Stimulated activated CD4-positive, alpha-beta T cell treated with anti-CD3 and anti-CD28 coated beads, Interleukin-1b, Interleukin-23, amount 100 ng/mL, for 48 hours (primary cell): ENCODE measurements around the gene IRS2.
"Not testable (repeated sequence)": the region's sequence is repeated elsewhere in the genome, so short reads cannot be mapped to it uniquely, and the experiment has no call there.

ENCODE experiments used
- DNase-seq: peaks from one replicate; pipeline ENCODE4 v3.0.0-alpha.2; 2020

Gene IRS2, protein sequence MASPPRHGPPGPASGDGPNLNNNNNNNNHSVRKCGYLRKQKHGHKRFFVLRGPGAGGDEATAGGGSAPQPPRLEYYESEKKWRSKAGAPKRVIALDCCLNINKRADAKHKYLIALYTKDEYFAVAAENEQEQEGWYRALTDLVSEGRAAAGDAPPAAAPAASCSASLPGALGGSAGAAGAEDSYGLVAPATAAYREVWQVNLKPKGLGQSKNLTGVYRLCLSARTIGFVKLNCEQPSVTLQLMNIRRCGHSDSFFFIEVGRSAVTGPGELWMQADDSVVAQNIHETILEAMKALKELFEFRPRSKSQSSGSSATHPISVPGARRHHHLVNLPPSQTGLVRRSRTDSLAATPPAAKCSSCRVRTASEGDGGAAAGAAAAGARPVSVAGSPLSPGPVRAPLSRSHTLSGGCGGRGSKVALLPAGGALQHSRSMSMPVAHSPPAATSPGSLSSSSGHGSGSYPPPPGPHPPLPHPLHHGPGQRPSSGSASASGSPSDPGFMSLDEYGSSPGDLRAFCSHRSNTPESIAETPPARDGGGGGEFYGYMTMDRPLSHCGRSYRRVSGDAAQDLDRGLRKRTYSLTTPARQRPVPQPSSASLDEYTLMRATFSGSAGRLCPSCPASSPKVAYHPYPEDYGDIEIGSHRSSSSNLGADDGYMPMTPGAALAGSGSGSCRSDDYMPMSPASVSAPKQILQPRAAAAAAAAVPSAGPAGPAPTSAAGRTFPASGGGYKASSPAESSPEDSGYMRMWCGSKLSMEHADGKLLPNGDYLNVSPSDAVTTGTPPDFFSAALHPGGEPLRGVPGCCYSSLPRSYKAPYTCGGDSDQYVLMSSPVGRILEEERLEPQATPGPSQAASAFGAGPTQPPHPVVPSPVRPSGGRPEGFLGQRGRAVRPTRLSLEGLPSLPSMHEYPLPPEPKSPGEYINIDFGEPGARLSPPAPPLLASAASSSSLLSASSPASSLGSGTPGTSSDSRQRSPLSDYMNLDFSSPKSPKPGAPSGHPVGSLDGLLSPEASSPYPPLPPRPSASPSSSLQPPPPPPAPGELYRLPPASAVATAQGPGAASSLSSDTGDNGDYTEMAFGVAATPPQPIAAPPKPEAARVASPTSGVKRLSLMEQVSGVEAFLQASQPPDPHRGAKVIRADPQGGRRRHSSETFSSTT (N-terminal part only)

DNA sequence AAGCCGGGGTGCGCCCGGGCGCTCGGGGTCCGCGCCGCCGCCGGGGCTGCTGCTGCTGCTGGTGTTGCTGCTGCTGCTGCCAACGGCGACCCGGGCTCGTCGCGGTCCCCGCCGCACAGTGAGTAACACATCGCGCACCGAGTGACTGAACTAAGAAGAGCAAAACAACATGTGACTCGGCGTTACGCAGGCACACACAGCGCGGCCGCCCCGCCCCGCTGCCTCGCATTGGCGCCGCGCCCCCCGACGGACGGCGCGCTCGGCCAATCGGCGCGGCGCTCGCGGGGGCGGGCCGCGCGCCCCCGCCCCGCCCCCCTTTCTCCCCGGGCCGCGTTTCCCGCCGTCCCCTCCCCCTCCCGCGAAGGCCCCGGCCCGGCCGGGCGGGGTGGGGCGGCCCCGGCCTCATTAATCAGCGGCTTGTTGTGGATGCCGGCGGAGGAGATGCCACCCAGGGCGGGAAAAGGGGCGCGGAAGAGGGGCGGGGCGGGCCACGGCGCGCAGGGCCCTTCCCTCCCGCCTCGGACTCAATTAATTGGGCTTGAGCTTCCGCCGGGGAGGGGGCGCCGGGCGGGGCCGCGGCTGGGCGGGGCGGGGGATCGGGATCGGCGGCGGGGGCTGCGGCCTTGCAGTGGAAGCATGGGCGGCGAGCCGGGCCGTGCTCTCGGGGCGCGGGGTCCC lies at the start of gene IRS2:
TSS of gene IRS2 (minus strand) at position 127 of the 678 bp plus-strand sequence. CDS start 530 bp downstream, outside the sequence.
- peak; percentile 94 for DNase-seq

DNA sequence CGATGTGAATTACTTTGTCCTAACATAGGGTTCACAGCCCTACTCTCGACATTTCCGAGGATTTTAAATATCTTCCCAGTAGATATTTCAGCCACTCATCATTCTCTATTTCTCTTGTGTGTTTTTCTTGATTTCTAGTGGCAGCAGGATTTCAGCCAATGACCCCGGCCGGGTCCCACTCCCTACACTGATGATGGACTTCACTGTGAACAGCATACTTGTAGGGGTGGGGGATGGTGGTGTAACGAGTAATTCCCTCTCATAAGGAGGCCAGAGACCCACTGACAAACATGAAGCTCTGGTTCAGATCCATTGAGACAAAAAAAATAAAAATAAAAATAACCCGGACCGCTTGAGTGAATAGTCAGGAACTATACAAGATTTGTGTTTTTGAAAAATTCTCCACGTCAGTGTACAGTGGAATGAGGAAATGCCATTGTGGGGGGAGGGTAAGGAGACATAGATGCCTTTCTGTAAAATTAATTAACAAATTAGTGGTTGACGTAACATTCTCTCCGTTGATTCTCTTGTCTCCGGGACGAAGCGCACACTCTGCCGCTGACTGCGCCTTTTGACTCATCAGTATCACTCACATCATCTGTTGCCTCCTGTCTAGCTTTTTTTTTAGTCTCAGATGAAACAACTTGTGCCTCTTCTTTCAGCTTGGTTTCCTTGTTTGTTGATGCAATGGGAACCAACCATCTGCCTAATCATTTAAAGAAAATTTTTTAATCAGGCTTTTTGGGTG lies 48.8 kb upstream of the IRS2 start:
- no peak for DNase-seq

DNA sequence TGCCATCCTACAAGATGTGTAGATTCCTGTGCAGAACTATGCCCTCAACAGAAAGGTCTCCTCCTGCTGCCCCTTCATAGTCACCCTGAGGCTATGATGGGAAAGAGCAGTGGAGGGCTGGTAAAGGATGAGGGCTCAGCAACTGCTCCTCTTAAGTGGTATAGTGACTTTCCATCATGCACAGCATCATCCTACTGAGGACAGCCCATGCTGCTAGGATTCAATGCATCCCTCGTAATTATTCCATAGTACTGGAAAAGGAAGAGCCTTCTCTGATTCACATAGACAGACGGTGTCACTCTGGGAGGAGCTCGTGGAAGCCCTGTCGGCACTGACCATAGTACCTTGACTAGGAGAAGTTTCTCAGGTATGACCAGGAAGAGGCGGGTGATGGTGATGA lies 47.6 kb upstream of the IRS2 start:
- no peak for DNase-seq

DNA sequence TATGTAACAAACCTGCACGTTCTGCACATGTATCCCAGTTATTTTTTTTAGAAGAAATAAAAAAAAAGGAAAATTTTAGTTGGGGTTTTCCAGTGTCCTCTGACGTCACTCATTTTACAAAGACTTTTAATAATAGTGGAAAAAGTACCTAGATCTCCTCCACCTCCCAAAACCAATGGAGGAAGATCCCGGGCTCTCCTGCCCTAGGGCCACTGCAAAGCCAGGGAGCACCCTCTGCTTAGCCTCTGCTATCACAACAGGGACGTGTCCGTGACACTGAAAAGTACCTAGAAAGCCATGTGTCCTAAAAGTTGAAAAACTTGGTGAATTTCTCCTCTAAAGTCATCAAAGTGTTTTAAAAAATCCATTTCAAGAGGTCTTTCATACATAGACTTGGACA lies 46.7 kb upstream of the IRS2 start:
- DNase-seq, result no peak

DNA sequence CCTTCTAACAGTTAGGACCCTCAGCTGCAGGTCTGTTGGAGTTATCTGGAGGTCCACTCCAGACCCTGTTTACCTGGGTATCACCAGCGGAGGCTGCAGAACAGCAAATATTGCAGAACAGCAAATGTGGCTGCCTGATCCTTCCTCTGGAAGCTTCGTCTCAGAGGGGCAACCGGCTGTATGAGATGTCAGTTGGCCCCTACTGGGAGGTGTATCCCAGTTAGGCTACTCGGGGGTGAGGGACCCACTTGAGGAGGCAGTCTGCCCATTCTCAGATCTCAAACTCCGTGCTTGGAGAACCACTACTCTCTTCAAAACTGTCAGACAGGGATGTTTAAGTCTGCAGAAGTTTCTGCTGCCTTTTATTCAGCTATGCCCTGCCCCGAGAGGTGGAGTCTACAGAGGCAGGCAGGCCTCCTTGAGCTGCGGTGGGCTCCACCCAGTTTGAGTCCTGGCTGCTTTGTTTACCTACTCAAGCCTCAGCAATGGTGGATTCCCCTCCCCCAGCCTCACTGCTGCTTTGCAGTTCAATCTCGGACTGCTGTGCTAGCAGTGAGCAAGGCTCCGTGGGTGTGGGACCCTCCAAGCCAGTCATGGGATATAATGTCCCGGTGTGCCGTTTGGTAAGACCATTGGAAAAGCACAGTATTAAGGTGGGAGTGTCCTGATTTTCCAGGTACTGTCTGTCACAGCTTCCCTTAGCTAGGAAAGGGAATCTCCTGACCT lies 42.4 kb upstream of the IRS2 start:
- DNase-seq, result not testable (repeated sequence)

DNA sequence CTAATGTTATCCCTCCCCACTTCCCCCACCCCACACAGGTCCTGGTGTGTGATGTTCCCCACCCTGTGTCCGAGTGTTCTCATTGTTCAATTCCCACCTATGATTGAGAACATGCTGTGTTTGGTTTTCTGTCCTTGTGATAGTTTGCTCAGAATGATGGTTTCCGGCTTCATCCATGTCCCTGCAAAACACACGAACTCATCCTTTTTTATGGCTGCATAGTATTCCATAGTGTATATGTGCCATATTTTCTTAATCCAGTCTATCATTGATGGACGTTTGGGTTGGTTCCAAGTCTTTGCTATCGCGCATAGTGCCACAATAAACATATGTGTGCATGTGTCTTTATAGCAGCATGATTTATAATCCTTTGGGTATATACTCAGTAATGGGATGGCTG lies 36.8 kb upstream of the IRS2 start:
- not testable (repeated sequence) for DNase-seq

DNA sequence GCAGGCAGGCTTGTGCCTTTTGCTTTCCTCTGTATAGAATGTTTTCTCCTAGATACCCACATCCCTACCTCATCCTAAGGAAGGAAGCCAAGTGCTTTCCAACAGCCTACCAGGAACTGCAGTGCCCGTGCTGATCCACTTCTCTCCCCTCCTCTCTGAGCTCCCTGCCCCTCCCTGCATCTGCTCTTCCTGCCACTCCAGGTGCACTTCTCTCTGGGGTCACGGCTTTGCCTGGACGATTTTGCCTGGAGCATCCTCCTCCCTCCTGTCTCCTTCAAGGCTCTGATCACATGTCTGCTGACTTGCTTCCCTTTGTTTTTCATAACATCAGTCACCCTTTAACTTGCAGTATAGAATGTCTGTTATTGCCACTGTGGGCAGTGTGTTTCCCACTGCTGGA lies 34.7 kb upstream of the IRS2 start:
- no peak for DNase-seq

DNA sequence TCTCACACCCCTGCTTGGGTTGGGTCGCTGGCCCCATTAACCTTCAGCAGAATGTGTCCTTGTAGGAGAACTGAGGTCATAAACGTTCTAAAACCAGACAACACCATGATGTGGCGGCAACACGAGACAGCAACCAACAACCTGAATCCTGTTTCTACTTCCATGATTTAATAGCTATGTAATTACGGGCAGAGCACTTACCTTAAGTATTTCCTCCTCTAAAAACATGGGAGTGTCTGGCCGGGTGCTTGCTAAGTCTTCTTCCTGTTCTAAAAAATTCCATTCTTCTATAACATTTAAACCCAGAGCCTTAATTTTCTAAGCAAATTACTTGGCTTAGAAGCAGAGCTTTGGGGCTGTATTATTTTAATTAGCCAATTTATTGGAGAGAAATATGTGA lies 33.5 kb upstream of the IRS2 start:
- DNase-seq, result no peak

DNA sequence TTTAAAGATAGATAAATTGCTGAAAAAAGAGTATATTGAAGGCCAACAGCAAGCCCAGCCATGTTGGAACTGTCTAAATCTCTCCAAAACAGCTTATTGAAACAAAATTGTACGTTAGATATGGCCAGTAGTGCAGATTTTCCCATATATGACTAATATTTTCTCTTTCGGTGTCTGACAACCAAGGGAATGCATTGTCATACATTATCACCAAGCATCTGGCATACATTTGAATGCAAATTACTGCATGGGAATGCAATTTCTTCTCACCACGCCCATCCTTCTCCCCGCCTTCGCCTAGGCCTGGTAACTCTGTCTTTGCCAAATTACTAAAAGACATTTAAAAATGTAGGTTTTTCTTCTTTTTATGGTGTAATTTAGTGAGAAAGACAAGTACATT lies 32.5 kb upstream of the IRS2 start:
- no peak for DNase-seq

DNA sequence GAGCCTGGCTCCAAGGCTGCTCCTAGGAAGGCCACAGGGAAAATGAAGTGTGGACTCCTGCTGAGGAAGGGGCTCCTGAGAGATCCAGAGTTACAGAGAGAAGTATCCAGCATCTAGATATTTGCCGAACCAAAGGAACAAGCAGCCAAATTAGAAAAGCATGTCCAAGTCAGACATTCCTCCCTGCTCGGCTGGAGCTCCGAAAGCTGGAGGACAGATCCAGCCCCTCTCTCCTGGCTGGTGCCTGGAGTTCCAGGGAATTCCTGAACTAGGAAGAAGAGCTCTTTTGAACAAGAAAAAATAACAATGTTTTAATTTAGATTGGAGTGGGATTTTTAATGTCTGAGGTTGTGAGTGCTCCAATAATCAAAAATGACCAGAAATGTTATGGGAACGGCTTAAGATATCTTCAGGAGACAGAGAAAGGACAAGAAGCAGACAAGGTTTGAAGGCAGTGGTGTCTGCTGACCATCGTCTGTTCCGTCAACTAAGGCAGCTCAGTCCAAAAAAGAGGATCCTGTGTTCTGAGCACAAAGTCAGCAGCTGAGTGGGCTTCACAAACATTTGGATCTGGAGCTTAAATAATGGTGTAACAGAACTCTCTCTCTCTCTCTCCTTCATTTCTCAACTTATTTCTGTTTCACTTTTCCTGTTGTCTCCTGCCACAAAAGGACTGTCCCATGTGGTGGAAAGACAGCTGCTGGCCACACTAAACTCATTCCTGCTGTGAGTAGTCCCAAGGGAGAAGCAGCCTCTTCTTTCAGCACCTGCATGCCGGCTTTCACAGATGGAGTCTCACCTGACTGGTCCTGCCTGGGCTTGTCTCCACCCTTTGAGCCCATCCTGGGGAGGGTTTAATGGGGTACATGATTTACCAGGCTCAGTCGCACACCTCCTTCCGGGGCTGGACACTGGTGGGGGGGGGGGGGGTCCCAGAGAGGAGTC lies 31.5 kb upstream of the IRS2 start:
- no peak for DNase-seq

DNA sequence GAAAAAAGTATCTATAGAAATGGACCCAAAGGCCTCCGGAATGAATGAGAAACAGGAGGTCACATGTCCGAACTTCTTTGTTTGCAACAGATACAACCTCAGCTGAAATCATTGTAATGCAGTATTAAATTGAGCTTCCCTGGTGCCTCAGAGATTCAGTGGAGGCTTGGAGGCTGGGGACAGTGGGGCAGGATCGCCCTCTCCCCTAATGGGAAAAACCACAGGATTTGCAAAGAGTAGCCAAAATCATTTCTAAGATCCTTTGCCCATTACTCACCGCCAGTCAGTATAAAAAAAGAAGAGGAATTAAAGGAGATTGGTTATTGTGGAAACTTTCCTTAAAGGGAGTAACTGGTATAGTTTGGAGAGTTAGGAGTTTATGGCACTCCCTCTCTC lies 30.4 kb upstream of the IRS2 start:
- DNase-seq, result no peak

DNA sequence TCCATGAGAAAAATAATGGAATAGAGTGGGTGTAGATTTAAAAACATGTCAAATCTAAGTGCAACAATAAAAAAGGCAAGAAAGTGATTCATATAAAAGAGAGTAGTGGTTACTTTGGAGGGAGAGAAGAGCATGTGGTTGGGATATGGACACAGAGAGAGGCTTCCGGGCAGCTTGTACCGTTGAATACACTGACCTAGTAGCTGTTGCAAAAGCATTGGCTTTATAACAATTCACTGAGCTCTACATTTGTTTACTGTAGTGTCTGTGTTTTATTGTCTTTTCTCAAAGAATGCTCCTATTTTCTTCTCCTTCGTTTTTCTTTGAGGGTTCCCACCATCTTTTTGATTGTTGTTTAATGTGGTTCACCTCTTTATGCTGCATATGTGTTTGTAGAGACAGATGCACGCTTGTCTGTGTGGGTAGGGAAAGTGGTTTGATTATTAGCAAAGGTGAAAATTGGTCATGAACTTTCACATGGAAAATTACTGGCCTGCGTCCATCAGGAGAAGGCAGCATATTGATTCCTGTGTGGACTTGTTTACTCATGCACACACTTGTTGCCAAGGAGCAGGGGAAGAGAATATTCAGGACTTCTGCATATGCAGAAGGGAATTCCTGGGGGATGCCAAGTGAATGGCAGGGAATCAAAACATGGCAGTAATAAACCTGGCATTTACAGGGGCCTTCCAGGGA lies 29.9 kb upstream of the IRS2 start:
- no peak for DNase-seq

DNA sequence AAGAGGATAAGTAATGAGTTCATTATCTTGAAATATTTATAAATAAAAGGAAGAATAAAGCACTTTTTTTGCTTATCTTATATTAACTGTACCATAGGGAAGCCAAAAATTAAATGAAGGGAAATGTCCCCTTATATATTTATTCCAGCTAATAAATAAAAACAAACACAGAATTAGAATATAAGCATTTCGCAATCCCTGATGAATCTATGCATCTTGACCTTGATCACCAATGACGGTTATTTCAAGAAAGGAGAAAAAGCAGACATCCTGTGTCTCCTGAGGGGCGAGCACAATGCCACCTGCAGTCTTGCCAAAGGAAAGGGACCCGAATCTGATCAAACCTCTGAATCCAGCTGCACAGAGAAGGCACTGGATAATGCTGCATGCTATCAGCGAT lies 29.3 kb upstream of the IRS2 start:
- DNase-seq, result no peak

DNA sequence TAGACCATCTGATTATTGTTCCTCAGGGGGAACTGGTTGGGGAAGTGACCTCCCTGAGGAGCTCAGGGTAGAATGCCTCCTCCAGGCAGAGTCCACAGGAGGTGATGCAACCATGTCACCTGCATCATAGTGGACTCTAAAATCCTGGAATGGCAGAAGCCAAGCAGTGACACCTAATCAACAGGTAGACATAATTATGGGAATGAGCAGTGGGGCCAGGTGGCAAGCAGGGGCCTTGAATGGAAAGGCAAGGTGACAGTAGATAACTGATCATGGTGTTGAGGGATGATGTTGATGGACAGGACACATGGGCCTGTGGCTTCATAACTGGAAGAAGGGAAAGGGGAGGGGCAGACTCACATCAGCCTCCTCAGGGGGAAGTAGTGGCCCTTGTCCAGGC lies 27.3 kb upstream of the IRS2 start:
- no peak for DNase-seq

DNA sequence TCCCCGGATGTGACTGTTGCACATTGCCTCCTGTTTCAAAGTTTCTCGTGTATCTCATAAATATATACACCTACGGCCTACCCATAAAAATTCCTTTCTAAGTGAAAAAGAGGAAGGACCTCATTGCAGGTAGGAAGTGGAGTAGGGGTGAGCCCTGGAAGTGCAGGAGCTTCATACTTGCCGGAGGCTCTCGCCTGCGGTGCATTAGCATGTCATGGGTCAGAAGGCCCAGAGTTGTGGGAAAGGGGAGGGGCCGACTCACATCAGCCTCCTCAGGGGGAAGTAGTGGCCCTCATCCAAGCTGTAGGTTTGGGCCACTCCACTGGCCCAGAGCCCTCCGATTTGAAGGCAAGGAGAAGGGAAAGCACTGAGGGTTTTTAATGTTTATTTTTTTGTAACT lies 26.0 kb upstream of the IRS2 start:
- no peak for DNase-seq

DNA sequence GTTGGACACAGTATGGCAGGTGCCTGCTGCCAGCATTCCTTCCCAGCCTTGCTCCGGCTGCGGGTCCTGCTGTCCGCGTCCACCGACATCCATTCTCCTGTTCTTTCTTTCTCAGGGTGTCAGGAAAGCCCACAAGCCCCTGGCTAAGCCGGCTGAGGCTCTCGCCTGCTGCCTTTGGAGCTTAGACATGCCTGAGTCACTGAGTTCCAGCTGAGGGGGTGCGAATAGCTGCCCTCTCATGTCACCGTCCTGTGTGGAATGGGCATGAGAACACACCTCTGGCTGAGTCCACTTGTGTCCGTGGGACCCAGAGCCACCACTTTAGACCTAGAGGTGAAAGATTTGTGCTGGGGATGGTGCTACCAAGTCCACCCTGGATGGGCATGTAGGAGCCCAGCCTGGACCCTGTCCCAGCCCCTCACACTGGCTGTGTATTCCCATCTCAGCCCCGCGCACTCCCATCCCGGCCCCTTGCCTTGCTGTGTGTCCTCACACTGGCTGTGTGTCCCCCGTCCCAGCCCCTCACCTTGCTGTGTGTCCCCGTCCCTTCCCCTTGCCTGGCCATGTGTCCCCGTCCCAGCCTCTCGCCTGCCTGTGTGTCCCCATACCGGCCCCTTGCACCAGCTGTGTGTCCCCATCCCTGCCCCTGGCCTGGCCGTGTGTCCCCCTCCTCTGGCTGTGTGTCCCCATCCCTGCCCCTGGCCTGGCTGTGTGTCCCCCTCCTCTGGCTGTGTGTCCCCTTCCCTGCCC lies 24.6 kb upstream of the IRS2 start:
- DNase-seq, result no peak

DNA sequence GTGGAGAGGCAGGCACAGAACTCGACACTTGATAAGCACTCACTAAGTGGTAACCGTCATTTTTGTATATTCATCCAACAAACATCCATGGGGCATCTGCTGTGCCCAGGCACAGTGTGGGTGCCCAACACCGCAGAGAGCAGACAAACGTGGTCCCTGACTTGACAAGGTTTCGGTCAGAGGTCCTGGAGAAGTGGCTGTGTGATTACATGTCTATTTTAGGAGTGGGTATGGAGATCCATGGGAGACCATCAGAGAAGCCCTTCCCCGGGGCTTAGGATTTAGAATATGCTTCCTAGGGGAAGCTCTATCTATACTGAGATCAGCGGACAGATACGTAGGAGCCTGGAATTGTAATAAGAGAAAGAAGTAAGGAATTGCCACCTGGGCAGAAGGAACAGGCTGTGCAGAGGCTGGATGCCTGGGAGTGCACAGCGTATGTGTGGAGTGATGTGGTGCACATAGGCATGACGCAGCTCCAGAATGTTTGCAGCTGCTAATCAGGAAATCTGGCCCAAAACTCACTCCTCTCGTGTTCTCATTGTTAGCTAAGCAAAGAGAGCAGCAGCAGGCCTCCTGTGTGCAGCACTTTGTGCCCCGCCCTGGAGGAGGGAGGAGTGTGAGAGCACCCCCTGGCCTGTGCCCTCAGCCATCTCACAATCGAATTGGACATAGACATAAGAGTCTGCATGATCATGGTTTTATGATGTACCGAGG lies 23.0 kb upstream of the IRS2 start:
- no peak for DNase-seq

DNA sequence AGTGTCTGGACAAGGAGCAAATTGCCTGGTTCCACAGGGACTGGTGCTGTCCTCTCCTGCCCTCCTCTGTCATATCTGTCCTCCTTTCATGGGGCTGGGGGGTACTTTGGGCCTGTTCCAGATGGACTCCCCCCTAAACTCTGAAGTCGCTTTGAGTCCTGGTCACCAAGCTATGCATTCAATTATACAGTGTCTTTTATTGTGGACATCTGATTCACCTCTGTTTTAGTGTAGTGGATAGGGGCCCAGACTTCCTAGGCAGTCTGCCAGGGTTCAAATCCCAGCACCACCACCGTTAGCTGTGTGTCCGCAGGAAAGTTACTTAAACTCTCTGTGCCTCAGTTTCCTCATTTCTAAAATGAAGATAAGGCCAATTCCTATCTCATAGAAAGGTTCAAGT lies 21.0 kb upstream of the IRS2 start:
- DNase-seq, result no peak
